Measurements from ENCODE around the gene HJV.

DNA sequence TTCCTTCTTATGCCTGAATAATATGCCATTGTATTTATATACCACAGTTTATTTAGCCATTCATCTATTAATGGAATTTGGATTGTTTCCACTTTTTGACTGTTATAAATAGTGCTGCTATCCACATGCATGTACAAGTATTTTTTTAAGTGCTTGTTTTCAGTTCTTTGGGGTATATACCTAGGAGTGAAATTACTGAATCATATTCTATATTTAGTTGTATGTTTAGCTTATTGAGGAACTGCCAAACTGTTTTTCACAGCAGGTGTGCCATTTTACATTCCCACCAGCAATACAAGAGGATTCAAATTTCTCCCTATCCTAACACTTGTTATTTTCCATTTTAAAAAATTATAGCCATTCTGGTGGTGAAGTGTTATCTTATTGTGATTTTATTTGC is 7.6 kb upstream of the HJV start:
- TF ChIP-seq, protein P1, sequence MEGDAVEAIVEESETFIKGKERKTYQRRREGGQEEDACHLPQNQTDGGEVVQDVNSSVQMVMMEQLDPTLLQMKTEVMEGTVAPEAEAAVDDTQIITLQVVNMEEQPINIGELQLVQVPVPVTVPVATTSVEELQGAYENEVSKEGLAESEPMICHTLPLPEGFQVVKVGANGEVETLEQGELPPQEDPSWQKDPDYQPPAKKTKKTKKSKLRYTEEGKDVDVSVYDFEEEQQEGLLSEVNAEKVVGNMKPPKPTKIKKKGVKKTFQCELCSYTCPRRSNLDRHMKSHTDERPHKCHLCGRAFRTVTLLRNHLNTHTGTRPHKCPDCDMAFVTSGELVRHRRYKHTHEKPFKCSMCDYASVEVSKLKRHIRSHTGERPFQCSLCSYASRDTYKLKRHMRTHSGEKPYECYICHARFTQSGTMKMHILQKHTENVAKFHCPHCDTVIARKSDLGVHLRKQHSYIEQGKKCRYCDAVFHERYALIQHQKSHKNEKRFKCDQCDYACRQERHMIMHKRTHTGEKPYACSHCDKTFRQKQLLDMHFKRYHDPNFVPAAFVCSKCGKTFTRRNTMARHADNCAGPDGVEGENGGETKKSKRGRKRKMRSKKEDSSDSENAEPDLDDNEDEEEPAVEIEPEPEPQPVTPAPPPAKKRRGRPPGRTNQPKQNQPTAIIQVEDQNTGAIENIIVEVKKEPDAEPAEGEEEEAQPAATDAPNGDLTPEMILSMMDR (conservative IDR thresholded peaks at IDR 0.05; ENCODE audit: low read length), result no peak
- TF ChIP-seq EZH2phosphoT487 (IDR thresholded peaks at IDR 0.05; ENCODE audit: borderline replicate concordance), result no peak
